ENCODE results near the gene DIDO1.
A peak's percentile ranks its signal among the peaks of the same experiment; 100 is the strongest.

DIDO1 gene

GRCh38 chr20:62889411-62889810, 36.9 kb downstream of the DIDO1 start:
- Histone ChIP-seq H3K27me3 (ENCODE audit: control insufficient read depth in 1 of 2, insufficient read depth in 1 of 2, low read length in 2 of 2) (no peaks in the 10 kb centered on the region), H3K14ac (ENCODE audit: low read length in 2 of 2) (no peak overlapping the region), H3K4ac (ENCODE audit: low read depth in 1 of 2, low read length in 2 of 2) (no peak overlapping the region), H3K4me1 (ENCODE audit: control insufficient read depth, insufficient read depth, low read depth, low read length) (peaks cover 30% of the 10 kb centered on the region), H3K9me3 (ENCODE audit: control insufficient read depth, low read length) (no peaks in the 10 kb centered on the region), H3K36me3 (ENCODE audit: control insufficient read depth in 1 of 2, insufficient read depth in 2 of 2, low read depth in 1 of 2, low read length in 2 of 2) (peaks cover 77 to 94% of the 10 kb centered on the region in 2 experiments), H2BK120ac (ENCODE audit: low read depth, low read length) (no peak overlapping the region), H3K4me3 (ENCODE audit: insufficient read depth in 1 of 2, low read depth in 1 of 2, low read length in 2 of 2) (no peak overlapping the region), H3K27ac (ENCODE audit: low read length, poor library complexity, severe bottlenecking) (no peak overlapping the region), H2AFZ (ENCODE audit: low read depth, low read length) (no peak overlapping the region), H2BK15ac (ENCODE audit: low read depth, poor library complexity, severe bottlenecking) (no peak overlapping the region), H3K9ac (ENCODE audit: low read length) (no peak overlapping the region), H3K18ac (ENCODE audit: low read depth in 1 of 2, low read length in 2 of 2) (no peak overlapping the region), H3K4me2 (ENCODE audit: low read length, poor library complexity, severe bottlenecking) (no peak overlapping the region), H2BK5ac (ENCODE audit: low read depth, low read length, poor library complexity, severe bottlenecking) (no peak overlapping the region), H4K91ac (ENCODE audit: low read length) (no peak overlapping the region), H2BK12ac (ENCODE audit: low read length in 2 of 2) (no peak overlapping the region), H4K8ac (ENCODE audit: low read length) (no peak overlapping the region), H2AK5ac (ENCODE audit: low read length, severe bottlenecking) (no peak overlapping the region), H3K79me1 (replicated peaks; ENCODE audit: low read length, poor library complexity, severe bottlenecking) (peaks cover 31% of the 10 kb centered on the region), H3K23ac (ENCODE audit: low read length in 2 of 2) (no peak overlapping the region)
- no peak for DNase-seq
- WGBS: 96% methylated on average over 8 of the region's 8 CpGs

- no peak overlapping the region for H3K9ac ChIP-seq (ENCODE audit: low read length)
- H3K27me3 ChIP-seq (ENCODE audit: control insufficient read depth in 1 of 2, insufficient read depth in 1 of 2, low read length in 2 of 2): no peaks in the 10 kb centered on the region
- no peak overlapping the region for H2BK12ac ChIP-seq (ENCODE audit: low read length in 2 of 2)
- DNase-seq: no peak
- 97% methylated on average over 17 of the region's 17 CpGs for WGBS
- peaks cover 72 to 89% of the 10 kb centered on the region in 2 experiments for H3K36me3 ChIP-seq (ENCODE audit: control insufficient read depth in 1 of 2, insufficient read depth in 2 of 2, low read depth in 1 of 2, low read length in 2 of 2)
- no peak overlapping the region for H3K4me2 ChIP-seq (ENCODE audit: low read length, poor library complexity, severe bottlenecking)
- H3K14ac ChIP-seq (ENCODE audit: low read length in 2 of 2): no peak overlapping the region
- H3K79me1 ChIP-seq (replicated peaks; ENCODE audit: low read length, poor library complexity, severe bottlenecking): peaks cover 27% of the 10 kb centered on the region
- no peak overlapping the region for H3K4ac ChIP-seq (ENCODE audit: low read depth in 1 of 2, low read length in 2 of 2)
- H4K8ac ChIP-seq (ENCODE audit: low read length): no peak overlapping the region
- no peak overlapping the region for H2AK5ac ChIP-seq (ENCODE audit: low read length, severe bottlenecking)
- no peak overlapping the region for H3K18ac ChIP-seq (ENCODE audit: low read depth in 1 of 2, low read length in 2 of 2)
- H2BK15ac ChIP-seq (ENCODE audit: low read depth, poor library complexity, severe bottlenecking): no peak overlapping the region
- no peak overlapping the region for H2BK120ac ChIP-seq (ENCODE audit: low read depth, low read length)
- H2BK5ac ChIP-seq (ENCODE audit: low read depth, low read length, poor library complexity, severe bottlenecking): no peak overlapping the region
- no peak overlapping the region for H2AFZ ChIP-seq (ENCODE audit: low read depth, low read length)
- H3K23ac ChIP-seq (ENCODE audit: low read length in 2 of 2): no peak overlapping the region
- H3K9me3 ChIP-seq (ENCODE audit: control insufficient read depth, low read length): no peaks in the 10 kb centered on the region
- H3K27ac ChIP-seq (ENCODE audit: low read length, poor library complexity, severe bottlenecking): no peak overlapping the region
- H3K4me3 ChIP-seq (ENCODE audit: insufficient read depth in 1 of 2, low read depth in 1 of 2, low read length in 2 of 2): no peak overlapping the region
- peaks cover 30% of the 10 kb centered on the region for H3K4me1 ChIP-seq (ENCODE audit: control insufficient read depth, insufficient read depth, low read depth, low read length)
- no peak overlapping the region for H4K91ac ChIP-seq (ENCODE audit: low read length)
These were observed 37.4 kb downstream of the DIDO1 start for GRCh38 chr20:62888910-62889309.

GRCh38 chr20:62888406-62888805, 37.9 kb downstream of the DIDO1 start:
- Histone ChIP-seq H3K4me2 (ENCODE audit: low read length, poor library complexity, severe bottlenecking) (no peak overlapping the region), H3K14ac (ENCODE audit: low read length in 2 of 2) (peak overlapping the region in 1 of 2 experiments; percentile 46), H3K23ac (ENCODE audit: low read length in 2 of 2) (no peak overlapping the region), H3K27me3 (ENCODE audit: control insufficient read depth in 1 of 2, insufficient read depth in 1 of 2, low read length in 2 of 2) (no peaks in the 10 kb centered on the region), H2BK12ac (ENCODE audit: low read length in 2 of 2) (no peak overlapping the region), H2AK5ac (ENCODE audit: low read length, severe bottlenecking) (peak overlapping the region; percentile 43), H3K4ac (ENCODE audit: low read depth in 1 of 2, low read length in 2 of 2) (no peak overlapping the region), H3K4me3 (ENCODE audit: insufficient read depth in 1 of 2, low read depth in 1 of 2, low read length in 2 of 2) (no peak overlapping the region), H4K91ac (ENCODE audit: low read length) (peak overlapping the region; percentile 58), H3K79me1 (replicated peaks; ENCODE audit: low read length, poor library complexity, severe bottlenecking) (peaks cover 23% of the 10 kb centered on the region), H2BK15ac (ENCODE audit: low read depth, poor library complexity, severe bottlenecking) (no peak overlapping the region), H2BK5ac (ENCODE audit: low read depth, low read length, poor library complexity, severe bottlenecking) (no peak overlapping the region), H3K18ac (ENCODE audit: low read depth in 1 of 2, low read length in 2 of 2) (peak overlapping the region in 1 of 2 experiments; percentile 63), H2BK120ac (ENCODE audit: low read depth, low read length) (no peak overlapping the region), H3K9ac (ENCODE audit: low read length) (no peak overlapping the region), H3K27ac (ENCODE audit: low read length, poor library complexity, severe bottlenecking) (peak overlapping the region; percentile 79), H3K36me3 (ENCODE audit: control insufficient read depth in 1 of 2, insufficient read depth in 2 of 2, low read depth in 1 of 2, low read length in 2 of 2) (peaks cover 67 to 84% of the 10 kb centered on the region in 2 experiments), H3K4me1 (ENCODE audit: control insufficient read depth, insufficient read depth, low read depth, low read length) (peaks cover 30% of the 10 kb centered on the region), H4K8ac (ENCODE audit: low read length) (no peak overlapping the region), H3K9me3 (ENCODE audit: control insufficient read depth, low read length) (no peaks in the 10 kb centered on the region), H2AFZ (ENCODE audit: low read depth, low read length) (no peak overlapping the region)
- DNase-seq: no peak
- WGBS: 98% methylated on average over 16 of the region's 16 CpGs

GRCh38 chr20:62887860-62888239, 38.5 kb downstream of the DIDO1 start:
- Histone ChIP-seq H3K36me3 (ENCODE audit: control insufficient read depth in 1 of 2, insufficient read depth in 2 of 2, low read depth in 1 of 2, low read length in 2 of 2) (peaks cover 64 to 78% of the 10 kb centered on the region in 2 experiments), H2BK5ac (ENCODE audit: low read depth, low read length, poor library complexity, severe bottlenecking) (no peak overlapping the region), H3K9ac (ENCODE audit: low read length) (no peak overlapping the region), H3K79me1 (replicated peaks; ENCODE audit: low read length, poor library complexity, severe bottlenecking) (peaks cover 23% of the 10 kb centered on the region), H2AFZ (ENCODE audit: low read depth, low read length) (no peak overlapping the region), H3K4me2 (ENCODE audit: low read length, poor library complexity, severe bottlenecking) (no peak overlapping the region), H4K8ac (ENCODE audit: low read length) (peak overlapping the region; percentile 74), H3K4me1 (ENCODE audit: control insufficient read depth, insufficient read depth, low read depth, low read length) (peaks cover 30% of the 10 kb centered on the region), H3K27ac (ENCODE audit: low read length, poor library complexity, severe bottlenecking) (peak overlapping the region; percentile 79), H3K27me3 (ENCODE audit: control insufficient read depth in 1 of 2, insufficient read depth in 1 of 2, low read length in 2 of 2) (no peaks in the 10 kb centered on the region), H3K4me3 (ENCODE audit: insufficient read depth in 1 of 2, low read depth in 1 of 2, low read length in 2 of 2) (no peak overlapping the region), H2BK15ac (ENCODE audit: low read depth, poor library complexity, severe bottlenecking) (no peak overlapping the region), H3K4ac (ENCODE audit: low read depth in 1 of 2, low read length in 2 of 2) (no peak overlapping the region), H2BK12ac (ENCODE audit: low read length in 2 of 2) (peak overlapping the region in 1 of 2 experiments; percentile 55), H2BK120ac (ENCODE audit: low read depth, low read length) (no peak overlapping the region), H4K91ac (ENCODE audit: low read length) (peak overlapping the region; percentile 25), H3K18ac (ENCODE audit: low read depth in 1 of 2, low read length in 2 of 2) (peak overlapping the region; percentile 45 to 63), H3K23ac (ENCODE audit: low read length in 2 of 2) (no peak overlapping the region), H3K9me3 (ENCODE audit: control insufficient read depth, low read length) (no peaks in the 10 kb centered on the region), H2AK5ac (ENCODE audit: low read length, severe bottlenecking) (peak overlapping the region; percentile 33), H3K14ac (ENCODE audit: low read length in 2 of 2) (peak overlapping the region in 1 of 2 experiments; percentile 46)
- 80% methylated on average over 7 of the region's 7 CpGs for WGBS
- DNase-seq: no peak
